ENCODE measurements around the gene HRH3.

HRH3 gene

DNA sequence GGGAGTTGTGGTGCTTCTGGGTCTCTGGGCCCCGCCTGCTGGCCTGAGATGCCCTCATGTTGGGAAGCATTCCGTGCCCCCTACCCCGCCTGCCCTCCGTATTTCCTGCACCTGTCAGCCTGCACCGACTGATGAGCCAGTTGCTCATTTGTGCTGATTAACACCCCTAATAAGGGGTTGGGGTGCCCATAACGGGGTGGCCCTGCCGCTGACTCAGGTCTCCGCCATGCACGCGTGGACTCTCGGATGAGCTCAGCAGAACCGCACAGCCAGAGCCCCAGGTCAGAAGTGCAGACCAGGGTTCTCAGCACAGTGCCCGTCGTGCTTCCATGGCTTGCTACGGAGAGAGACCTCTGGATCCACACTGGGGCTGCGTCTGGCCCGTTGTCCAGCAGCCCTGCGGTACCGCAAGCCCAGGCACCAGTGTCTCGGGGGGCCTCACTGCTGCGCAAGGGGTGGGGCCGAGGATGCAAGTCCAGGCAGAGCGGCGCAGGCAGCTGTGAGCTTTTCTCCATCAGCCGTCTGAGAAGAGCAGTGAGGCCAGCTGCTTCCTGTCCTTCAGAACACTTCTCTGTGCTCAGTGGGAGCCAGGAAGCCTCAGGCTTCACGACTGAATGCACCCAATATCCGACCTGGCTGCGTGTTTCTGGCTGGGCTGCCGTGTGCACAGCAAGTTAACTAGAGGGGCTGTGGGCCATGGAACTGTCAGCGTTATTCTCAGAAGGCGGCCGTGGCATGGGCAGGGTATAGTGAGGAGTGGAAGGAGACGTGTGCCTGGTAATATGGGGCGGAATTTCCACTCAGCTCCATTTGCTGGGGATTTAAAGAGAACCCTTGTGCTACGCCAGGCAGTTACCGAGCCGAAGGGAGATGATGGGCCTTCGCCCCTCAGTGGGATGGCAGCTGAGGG lies 18.6 kb downstream of the HRH3 start:
- TF ChIP-seq POLR2A (IDR thresholded peaks at IDR 0.05; ENCODE audit: extremely low read depth, insufficient read length) (no peak), MYC (IDR thresholded peaks at IDR 0.05; ENCODE audit: low read depth, low read length) (no peak)
- TF ChIP-seq, protein P1, sequence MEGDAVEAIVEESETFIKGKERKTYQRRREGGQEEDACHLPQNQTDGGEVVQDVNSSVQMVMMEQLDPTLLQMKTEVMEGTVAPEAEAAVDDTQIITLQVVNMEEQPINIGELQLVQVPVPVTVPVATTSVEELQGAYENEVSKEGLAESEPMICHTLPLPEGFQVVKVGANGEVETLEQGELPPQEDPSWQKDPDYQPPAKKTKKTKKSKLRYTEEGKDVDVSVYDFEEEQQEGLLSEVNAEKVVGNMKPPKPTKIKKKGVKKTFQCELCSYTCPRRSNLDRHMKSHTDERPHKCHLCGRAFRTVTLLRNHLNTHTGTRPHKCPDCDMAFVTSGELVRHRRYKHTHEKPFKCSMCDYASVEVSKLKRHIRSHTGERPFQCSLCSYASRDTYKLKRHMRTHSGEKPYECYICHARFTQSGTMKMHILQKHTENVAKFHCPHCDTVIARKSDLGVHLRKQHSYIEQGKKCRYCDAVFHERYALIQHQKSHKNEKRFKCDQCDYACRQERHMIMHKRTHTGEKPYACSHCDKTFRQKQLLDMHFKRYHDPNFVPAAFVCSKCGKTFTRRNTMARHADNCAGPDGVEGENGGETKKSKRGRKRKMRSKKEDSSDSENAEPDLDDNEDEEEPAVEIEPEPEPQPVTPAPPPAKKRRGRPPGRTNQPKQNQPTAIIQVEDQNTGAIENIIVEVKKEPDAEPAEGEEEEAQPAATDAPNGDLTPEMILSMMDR (IDR thresholded peaks at IDR 0.05; ENCODE audit: low read depth, low read length): no peak
- TF ChIP-seq, protein P2, sequence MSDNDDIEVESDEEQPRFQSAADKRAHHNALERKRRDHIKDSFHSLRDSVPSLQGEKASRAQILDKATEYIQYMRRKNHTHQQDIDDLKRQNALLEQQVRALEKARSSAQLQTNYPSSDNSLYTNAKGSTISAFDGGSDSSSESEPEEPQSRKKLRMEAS (IDR thresholded peaks at IDR 0.05; ENCODE audit: low read depth, low read length): no peak
- no peak overlapping the region for H3K4me3 ChIP-seq (ENCODE audit: low read depth, low read length)
- no peak for DNase-seq (ENCODE audit: low read depth)

DNA sequence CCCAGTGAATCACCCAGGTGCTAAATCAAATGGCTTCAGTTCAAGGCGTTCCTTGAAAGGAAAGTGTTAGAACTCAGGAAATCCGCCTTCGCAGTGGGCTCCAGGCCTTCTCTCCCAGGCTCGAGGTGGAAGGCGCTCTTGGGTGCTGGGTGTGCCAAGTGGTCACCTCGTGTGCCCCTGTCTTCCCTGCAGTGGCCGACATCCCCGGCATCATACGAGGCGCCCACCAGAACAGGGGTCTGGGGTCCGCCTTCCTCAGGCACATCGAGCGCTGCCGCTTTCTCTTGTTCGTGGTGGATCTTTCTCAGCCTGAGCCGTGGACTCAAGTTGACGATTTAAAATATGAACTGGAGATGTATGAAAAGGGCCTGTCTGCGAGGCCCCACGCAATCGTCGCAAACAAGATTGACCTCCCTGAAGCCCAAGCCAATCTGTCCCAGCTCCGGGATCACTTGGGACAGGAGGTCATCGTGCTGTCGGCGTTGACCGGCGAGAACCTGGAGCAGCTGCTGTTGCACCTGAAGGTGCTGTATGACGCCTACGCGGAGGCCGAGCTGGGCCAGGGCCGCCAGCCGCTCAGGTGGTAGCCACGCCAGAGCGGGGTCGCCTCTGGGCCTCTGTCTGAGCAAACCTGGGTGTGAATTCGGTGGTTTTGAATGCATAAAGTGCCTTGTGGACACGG lies 19.4 kb downstream of the HRH3 start:
- no peak overlapping the region for H3K4me3 ChIP-seq (ENCODE audit: low read depth, low read length)
- no peak for TF ChIP-seq POLR2A (IDR thresholded peaks at IDR 0.05; ENCODE audit: extremely low read depth, insufficient read length)
- no peak for TF ChIP-seq MYC (IDR thresholded peaks at IDR 0.05; ENCODE audit: low read depth, low read length)
- TF ChIP-seq, protein P2 (IDR thresholded peaks at IDR 0.05; ENCODE audit: low read depth, low read length): no peak
- TF ChIP-seq, protein P1 (IDR thresholded peaks at IDR 0.05; ENCODE audit: low read depth, low read length): no peak
- DNase-seq (ENCODE audit: low read depth): no peak

DNA sequence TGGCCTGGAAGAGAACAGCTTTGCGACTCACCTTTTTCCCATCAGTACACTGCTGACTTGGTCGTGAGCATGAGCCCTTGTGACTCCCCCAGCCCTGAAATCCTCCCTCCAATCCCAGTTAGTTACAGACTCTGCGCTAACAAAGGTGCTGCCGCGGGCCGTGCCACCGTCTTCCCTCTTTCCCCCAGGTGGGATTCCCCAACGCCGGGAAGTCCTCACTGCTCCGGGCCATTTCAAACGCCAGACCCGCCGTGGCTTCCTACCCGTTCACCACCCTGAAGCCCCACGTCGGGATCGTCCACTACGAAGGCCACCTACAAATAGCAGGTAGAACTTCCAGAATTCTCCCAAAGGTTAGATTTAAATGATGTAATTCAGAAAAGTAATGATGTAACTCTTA lies 21.1 kb downstream of the HRH3 start:
- TF ChIP-seq, protein P2 (IDR thresholded peaks at IDR 0.05; ENCODE audit: low read depth, low read length): no peak
- TF ChIP-seq MYC (IDR thresholded peaks at IDR 0.05; ENCODE audit: low read depth, low read length) (no peak), POLR2A (IDR thresholded peaks at IDR 0.05; ENCODE audit: extremely low read depth, insufficient read length) (no peak)
- TF ChIP-seq, protein P1 (IDR thresholded peaks at IDR 0.05; ENCODE audit: low read depth, low read length): no peak
- H3K4me3 ChIP-seq (ENCODE audit: low read depth, low read length): no peak overlapping the region
- DNase-seq (ENCODE audit: low read depth): no peak

DNA sequence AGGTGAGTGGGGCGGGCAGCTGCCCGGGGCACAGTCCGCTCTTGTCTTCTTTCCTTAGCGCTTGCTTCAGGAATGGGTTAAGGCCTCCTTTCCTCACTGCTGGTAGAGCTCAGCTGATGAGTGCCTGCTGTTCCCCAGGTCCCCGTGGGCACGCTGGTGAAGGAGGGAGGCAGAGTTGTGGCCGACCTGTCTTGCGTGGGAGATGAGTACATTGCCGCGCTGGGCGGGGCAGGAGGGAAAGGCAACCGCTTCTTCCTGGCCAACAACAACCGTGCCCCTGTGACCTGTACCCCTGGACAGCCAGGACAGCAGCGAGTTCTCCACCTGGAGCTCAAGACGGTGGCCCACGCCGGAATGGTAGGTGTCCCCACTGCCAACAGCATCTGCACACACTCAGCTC lies 21.6 kb downstream of the HRH3 start:
- TF ChIP-seq, protein P2 (IDR thresholded peaks at IDR 0.05; ENCODE audit: low read depth, low read length): no peak
- TF ChIP-seq MYC (IDR thresholded peaks at IDR 0.05; ENCODE audit: low read depth, low read length) (no peak), POLR2A (IDR thresholded peaks at IDR 0.05; ENCODE audit: extremely low read depth, insufficient read length) (no peak)
- TF ChIP-seq, protein P1 (IDR thresholded peaks at IDR 0.05; ENCODE audit: low read depth, low read length): no peak
- H3K4me3 ChIP-seq (ENCODE audit: low read depth, low read length): no peak overlapping the region
- DNase-seq (ENCODE audit: low read depth): no peak

DNA sequence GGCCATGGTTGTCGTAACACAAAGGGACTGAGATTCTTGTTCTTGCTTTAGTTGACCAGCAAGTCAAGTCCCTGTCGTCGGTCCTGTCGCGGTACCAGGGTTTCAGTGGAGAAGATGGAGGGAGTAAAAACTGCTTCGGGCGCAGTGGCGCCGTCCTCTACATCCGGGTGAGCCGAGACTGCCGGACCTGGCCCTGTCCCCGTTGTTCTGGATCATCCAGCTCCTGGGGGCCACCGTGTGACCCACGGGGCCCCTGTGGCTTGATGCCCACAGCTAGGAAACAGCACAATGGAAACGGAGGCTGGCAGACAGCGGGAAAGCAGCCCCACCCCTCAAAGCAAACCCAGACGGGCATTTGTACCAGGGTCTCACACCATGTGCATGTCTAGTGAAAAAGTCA lies 22.3 kb downstream of the HRH3 start:
- TF ChIP-seq POLR2A (IDR thresholded peaks at IDR 0.05; ENCODE audit: extremely low read depth, insufficient read length) (no peak), MYC (IDR thresholded peaks at IDR 0.05; ENCODE audit: low read depth, low read length) (no peak)
- TF ChIP-seq, protein P1 (IDR thresholded peaks at IDR 0.05; ENCODE audit: low read depth, low read length): no peak
- TF ChIP-seq, protein P2 (IDR thresholded peaks at IDR 0.05; ENCODE audit: low read depth, low read length): no peak
- no peak overlapping the region for H3K4me3 ChIP-seq (ENCODE audit: low read depth, low read length)
- no peak for DNase-seq (ENCODE audit: low read depth)
